ENCODE measurements around the gene TDRD10.

- TF ChIP-seq EZH2 (IDR thresholded peaks at IDR 0.05; ENCODE audit: borderline replicate concordance, low read depth, low read length, poor library complexity, severe bottlenecking), result no peak
- peak; percentile 95 for TF ChIP-seq CTCF (conservative IDR thresholded peaks at IDR 0.05; ENCODE audit: low read depth, low read length)
Measured at GRCh38 chr1:154479764-154480421, 22.1 kb upstream of the TDRD10 start.

All from A673 (cell line).